ENCODE data around the gene NRAP. TPM values are rescaled to one million over a fixed set of nuclear protein-coding genes. Genes with fewer than 3 reads are reported as not detected.

Gene NRAP, protein sequence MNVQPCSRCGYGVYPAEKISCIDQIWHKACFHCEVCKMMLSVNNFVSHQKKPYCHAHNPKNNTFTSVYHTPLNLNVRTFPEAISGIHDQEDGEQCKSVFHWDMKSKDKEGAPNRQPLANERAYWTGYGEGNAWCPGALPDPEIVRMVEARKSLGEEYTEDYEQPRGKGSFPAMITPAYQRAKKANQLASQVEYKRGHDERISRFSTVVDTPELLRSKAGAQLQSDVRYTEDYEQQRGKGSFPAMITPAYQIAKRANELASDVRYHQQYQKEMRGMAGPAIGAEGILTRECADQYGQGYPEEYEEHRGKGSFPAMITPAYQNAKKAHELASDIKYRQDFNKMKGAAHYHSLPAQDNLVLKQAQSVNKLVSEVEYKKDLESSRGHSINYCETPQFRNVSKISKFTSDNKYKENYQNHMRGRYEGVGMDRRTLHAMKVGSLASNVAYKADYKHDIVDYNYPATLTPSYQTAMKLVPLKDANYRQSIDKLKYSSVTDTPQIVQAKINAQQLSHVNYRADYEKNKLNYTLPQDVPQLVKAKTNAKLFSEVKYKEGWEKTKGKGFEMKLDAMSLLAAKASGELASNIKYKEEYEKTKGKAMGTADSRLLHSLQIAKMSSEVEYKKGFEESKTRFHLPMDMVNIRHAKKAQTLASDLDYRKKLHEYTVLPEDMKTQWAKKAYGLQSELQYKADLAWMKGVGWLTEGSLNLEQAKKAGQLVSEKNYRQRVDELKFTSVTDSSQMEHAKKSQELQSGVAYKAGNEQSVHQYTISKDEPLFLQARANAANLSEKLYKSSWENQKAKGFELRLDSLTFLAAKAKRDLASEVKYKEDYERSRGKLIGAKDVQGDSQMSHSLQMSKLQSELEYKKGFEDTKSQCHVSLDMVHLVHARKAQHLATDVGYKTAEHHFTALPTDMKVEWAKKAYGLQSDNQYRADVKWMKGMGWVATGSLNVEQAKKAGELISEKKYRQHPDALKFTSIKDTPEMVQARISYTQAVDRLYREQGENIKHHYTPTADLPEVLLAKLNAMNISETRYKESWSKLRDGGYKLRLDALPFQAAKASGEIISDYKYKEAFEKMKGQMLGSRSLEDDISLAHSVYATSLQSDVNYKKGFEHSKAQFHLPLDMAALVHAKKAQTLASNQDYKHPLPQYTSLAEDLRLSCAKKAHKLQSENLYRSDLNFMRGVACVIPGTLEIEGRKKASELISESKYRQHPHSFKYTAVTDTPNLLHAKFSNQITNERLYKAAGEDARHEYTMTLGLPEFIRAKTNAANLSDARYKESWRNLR (N-terminal part only)
- not detected for total RNA-seq

DNA sequence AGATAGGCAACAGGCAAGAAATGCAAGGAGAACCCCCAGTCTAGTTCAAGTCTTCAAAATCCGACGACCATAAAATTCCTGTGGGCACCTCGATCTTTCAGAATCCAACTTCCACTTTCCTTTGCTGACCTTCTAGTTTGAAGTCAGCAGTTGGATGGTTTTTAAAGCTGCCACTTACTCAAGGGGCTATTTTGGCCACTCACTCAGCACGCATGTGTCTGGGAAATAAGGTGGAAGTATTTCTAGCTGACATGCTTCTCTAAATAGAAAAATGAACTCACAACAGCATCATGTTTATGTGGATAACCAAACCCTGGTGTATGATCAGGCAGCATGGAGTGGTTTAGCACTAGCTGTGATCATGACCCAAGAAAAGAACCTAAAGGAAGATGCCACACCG, at the start of gene NRAP:
Gene NRAP, minus strand, starts transcription at position 134 of the 400 bp plus-strand sequence. CDS start 159 bp downstream, outside the sequence.
- Histone ChIP-seq H3K4me1 (no peaks in the 10 kb centered on the region), H3K27me3 (no peaks in the 10 kb centered on the region), H3K27ac (no peak within 1 kb of the TSS), H3K4me3 (no peak within 1 kb of the TSS), H3K9me3 (no peaks in the 10 kb centered on the region), H3K36me3 (no peaks in the 10 kb centered on the region)
- no peak for DNase-seq (ENCODE audit: low spot score in 2 of 2)
- TF ChIP-seq, protein P1, sequence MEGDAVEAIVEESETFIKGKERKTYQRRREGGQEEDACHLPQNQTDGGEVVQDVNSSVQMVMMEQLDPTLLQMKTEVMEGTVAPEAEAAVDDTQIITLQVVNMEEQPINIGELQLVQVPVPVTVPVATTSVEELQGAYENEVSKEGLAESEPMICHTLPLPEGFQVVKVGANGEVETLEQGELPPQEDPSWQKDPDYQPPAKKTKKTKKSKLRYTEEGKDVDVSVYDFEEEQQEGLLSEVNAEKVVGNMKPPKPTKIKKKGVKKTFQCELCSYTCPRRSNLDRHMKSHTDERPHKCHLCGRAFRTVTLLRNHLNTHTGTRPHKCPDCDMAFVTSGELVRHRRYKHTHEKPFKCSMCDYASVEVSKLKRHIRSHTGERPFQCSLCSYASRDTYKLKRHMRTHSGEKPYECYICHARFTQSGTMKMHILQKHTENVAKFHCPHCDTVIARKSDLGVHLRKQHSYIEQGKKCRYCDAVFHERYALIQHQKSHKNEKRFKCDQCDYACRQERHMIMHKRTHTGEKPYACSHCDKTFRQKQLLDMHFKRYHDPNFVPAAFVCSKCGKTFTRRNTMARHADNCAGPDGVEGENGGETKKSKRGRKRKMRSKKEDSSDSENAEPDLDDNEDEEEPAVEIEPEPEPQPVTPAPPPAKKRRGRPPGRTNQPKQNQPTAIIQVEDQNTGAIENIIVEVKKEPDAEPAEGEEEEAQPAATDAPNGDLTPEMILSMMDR (IDR thresholded peaks at IDR 0.05), result no peak
- TF ChIP-seq POLR2A (IDR thresholded peaks at IDR 0.05) (no peak), POLR2AphosphoS5 (IDR thresholded peaks at IDR 0.05) (no peak)
- intact Hi-C loops (cut with DNase I; ENCODE audit: low total_unique reads), result no loop called here

DNA sequence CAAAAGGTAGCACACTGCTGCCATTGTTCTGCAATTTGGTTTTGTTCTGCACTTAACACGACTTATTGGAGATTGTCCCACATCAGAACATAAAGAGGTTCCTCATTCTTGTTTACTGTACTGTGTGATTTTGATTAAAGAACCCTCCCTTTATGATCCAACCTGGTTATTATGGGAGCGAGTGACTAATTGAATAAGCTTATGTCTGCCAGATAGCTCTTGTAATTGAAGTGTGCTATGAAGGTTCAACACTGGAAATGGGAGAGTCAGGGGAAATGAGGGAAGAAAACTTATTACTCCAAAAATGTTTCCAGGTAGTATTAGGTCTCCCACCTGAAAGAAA, 49.8 kb upstream of the NRAP start:
- intact Hi-C loops (cut with DNase I; ENCODE audit: low total_unique reads), result loop anchor here (10.0 kb wide), 1 partner anchor 391 kb away; no protein-coding TSS in a partner anchor
- Histone ChIP-seq H3K27me3 (no peaks in the 10 kb centered on the region), H3K27ac (peak overlapping the region in 1 of 2 donors; percentile 54), H3K36me3 (no peaks in the 10 kb centered on the region), H3K4me1 (peaks cover 0 to 6% of the 10 kb centered on the region in 2 donors), H3K4me3 (no peak overlapping the region), H3K9me3 (no peaks in the 10 kb centered on the region)
- no peak for TF ChIP-seq POLR2A (IDR thresholded peaks at IDR 0.05)
- TF ChIP-seq POLR2AphosphoS5 (IDR thresholded peaks at IDR 0.05), result no peak
- TF ChIP-seq, protein P1 (IDR thresholded peaks at IDR 0.05), result no peak
- DNase-seq (ENCODE audit: low spot score in 2 of 2), result no peak

DNA sequence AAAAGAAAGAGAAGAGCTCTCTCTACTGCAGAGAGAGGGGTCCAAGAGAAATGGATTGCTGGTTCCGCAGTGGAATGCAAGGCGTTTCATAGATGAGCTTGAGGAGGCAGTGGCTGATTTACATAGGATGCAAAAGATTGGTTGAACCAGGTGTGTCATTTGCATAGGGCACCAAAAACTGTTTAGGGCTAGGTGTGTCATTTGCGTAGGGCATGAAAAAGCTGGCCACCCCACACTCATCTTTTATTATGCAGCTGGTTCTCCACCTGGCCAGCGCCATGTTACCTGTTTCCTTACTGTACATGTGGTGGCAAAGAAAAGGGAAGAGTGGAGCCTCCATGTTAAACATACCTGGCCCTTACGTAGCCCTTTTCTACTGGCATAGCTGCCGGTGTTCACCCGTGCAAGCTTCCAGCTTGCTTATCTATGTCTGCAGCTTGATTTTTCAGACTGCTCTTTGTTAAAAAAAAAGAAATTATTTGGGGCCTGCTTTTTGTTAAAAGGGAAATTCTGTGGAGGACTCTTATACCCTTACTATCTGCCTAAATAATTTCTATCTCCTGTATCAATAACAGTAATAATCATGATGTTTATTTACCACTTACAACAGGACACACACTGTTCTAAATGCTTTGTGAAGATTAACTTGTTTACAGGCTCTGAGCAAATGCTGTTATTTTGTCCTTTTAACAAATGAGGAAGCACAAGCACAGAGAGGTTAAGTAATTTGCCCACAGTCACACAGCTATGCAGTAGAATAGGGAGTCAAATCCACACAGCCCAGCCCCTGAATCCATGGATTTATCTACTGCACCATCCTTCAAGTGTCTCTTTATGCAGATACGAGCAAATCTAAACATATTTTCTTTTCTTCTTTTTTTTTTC, 49.2 kb upstream of the NRAP start:
- Histone ChIP-seq H3K9me3 (no peaks in the 10 kb centered on the region), H3K36me3 (no peaks in the 10 kb centered on the region)
- no peak for TF ChIP-seq POLR2AphosphoS5 (IDR thresholded peaks at IDR 0.05)
- TF ChIP-seq, protein P1 (IDR thresholded peaks at IDR 0.05), result no peak
- no peak for TF ChIP-seq POLR2A (IDR thresholded peaks at IDR 0.05)

DNA sequence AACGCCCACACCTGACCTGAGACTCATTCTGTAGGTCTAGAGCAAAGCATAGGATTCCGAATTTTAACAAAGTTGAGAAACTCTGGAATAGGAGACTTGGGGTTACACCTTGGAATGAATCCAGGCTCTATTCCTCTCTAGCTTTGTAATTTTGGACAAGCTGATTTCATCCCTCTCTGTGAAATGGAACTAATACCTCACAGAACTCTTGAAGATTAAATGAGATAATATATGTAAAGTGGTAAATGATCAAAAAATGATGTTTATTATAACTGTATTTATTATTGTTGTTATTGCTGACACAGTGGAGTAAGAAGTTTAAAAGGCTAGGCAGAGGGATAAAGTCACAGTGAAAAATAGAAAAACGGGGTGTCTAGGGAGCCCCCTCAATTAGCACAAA, 48.2 kb upstream of the NRAP start:
- intact Hi-C loops (cut with DNase I; ENCODE audit: low total_unique reads), result loop anchor here (10.0 kb wide), 1 partner anchor 393 kb away; no protein-coding TSS in a partner anchor
- TF ChIP-seq, protein P1 (IDR thresholded peaks at IDR 0.05), result no peak
- TF ChIP-seq POLR2A (IDR thresholded peaks at IDR 0.05) (no peak), POLR2AphosphoS5 (IDR thresholded peaks at IDR 0.05) (no peak)
- no peak for DNase-seq (ENCODE audit: low spot score in 2 of 2)

More for the DNA sequence above, 49.2 kb upstream of the NRAP start:
- no peak overlapping the region for H3K4me3 ChIP-seq
- intact Hi-C loops (cut with DNase I; ENCODE audit: low total_unique reads), result loop anchor here (10.0 kb wide), 1 partner anchor 392 kb away; no protein-coding TSS in a partner anchor
- peak overlapping the region in 1 of 2 donors; percentile 18 for H3K27ac ChIP-seq
- DNase-seq (ENCODE audit: low spot score in 2 of 2), result no peak
- H3K27me3 ChIP-seq, result no peaks in the 10 kb centered on the region
- peaks cover 0 to 6% of the 10 kb centered on the region in 2 donors for H3K4me1 ChIP-seq

More for the DNA sequence above, 48.2 kb upstream of the NRAP start:
- H3K4me1 ChIP-seq, result peaks cover 0 to 10% of the 10 kb centered on the region in 2 donors
- H3K36me3 ChIP-seq, result no peaks in the 10 kb centered on the region
- H3K4me3 ChIP-seq, result no peak overlapping the region
- H3K27me3 ChIP-seq, result no peaks in the 10 kb centered on the region
- H3K9me3 ChIP-seq, result no peaks in the 10 kb centered on the region
- peak overlapping the region; percentile 49 to 64 for H3K27ac ChIP-seq
